Esophagus squamous epithelium (tissue), 5 donors: Measurements from ENCODE around the gene WWTR1. TPM values are rescaled to one million over a fixed set of nuclear protein-coding genes. Genes with fewer than 3 reads are reported as not detected.

Source experiments
- DNase-seq: peaks from one replicate; lab custom pipeline; 2025; lab: John Stamatoyannopoulos, UW
- H3K27ac ChIP-seq, 4 donors: fragments of 200-600 bp; sonication (generic); one replicate each; pipeline ENCODE4 v1.5.1; 2016 to 2019; ENCODE audit warnings: mild to moderate bottlenecking in 1 of 4
- H3K27me3 ChIP-seq, 4 donors: fragments of 200-600 bp; sonication (generic); 1 replicate in 3 of 4; 2 replicates in 1 of 4; pipeline versions ENCODE4 v1.5.1 to v1.6.0; 2017 to 2021; ENCODE audit warnings: antibody characterized with exemption in 1 of 4
- H3K36me3 ChIP-seq, 3 donors: fragments of 200-600 bp; sonication (generic); one replicate each; pipeline ENCODE4 v1.5.1; 2016 to 2019
- H3K4me1 ChIP-seq, 3 donors: fragments of 200-600 bp; sonication (generic); one replicate each; pipeline ENCODE4 v1.5.1; 2017 to 2019
- H3K4me3 ChIP-seq, 4 donors: fragments of 200-600 bp; sonication (generic); 1 replicate in 3 of 4; 2 replicates in 1 of 4; pipeline ENCODE4 v1.5.1; 2016 to 2019; ENCODE audit warnings: mild to moderate bottlenecking in 2 of 4, moderate library complexity in 1 of 4
- H3K9me3 ChIP-seq, 3 donors: fragments of 200-600 bp; sonication (generic); one replicate each; pipeline ENCODE4 v1.5.1; 2016 to 2019
- POLR2A ChIP-seq, 4 donors: fragments of 450-650 bp; IDR thresholded peaks; one replicate each; pipeline ENCODE4 v1.6.1; 2017; ENCODE audit warnings: antibody characterized with exemption in 4 of 4, mild to moderate bottlenecking in 4 of 4, moderate library complexity in 3 of 4
- WGBS, 2 donors: methylation state at CpG; one replicate each; pipeline ENCODE4 v1.1.5; 2018; 5-methylcytosine and 5-hydroxymethylcytosine counted together
- intact Hi-C: fragments of 100-400 bp; cut with DNase I; formaldehyde crosslinking; loops from one replicate; pipeline ENCODE4 v1.15.0; 2022
- total RNA-seq, 4 donors: library from RNA; depleted of rRNA; stranded (reverse); fragments of >200 nt; gene quantifications; one replicate each; pipeline ENCODE4 v1.1.0, GENCODE V29; 2016
- TF ChIP-seq, protein P1 (sequence below), 6 experiments: fragments of 450-650 bp in 4 of 6; fragments of 200-600 bp in 2 of 6; sonication (generic) in 2 of 6; IDR thresholded peaks; one replicate each; pipeline ENCODE4 v1.5.1; 2016 to 2019; ENCODE audit warnings: antibody characterized with exemption in 6 of 6, mild to moderate bottlenecking in 4 of 6, moderate library complexity in 4 of 6
- donor health status: DM: yes; HTN: yes; CAD: no.

WWTR1 gene
- total RNA-seq, 4 donors from 2014 or later = 35.7 to 116 (median 39.6) TPM

DNA sequence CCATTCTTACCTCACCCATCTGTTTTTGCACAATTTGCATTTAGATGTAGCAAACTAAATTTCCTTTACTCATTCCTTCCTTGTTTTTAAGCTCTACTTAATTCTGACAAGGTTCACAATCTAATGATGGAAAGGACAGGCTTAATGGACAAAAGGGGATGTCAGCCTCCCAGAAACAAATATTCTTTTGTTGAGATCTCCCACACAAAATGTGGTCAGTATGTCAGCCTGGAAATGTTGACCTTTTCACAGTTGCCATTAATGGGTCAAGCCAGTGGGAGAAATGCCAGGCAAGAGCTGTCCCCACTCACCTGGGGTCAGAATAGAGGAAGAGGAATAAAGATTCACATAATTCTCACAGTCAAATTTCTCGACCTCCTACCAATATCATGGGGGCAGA is 27.0 kb downstream of the WWTR1 start:
- intact Hi-C loops = no loop called here
- no peak for DNase-seq
- Histone ChIP-seq H3K4me3 (no peak overlapping the region), H3K4me1 (peaks cover 0 to 76% (median 14%) of the 10 kb centered on the region in 3 donors), H3K27ac (peak overlapping the region in 1 of 4 donors; percentile 33), H3K9me3 (no peaks in the 10 kb centered on the region), H3K27me3 (no peaks in the 10 kb centered on the region), H3K36me3 (peaks cover 0 to 4% (median 0%) of the 10 kb centered on the region in 3 donors)
- no peak for TF ChIP-seq POLR2A (IDR thresholded peaks at IDR 0.05)
- TF ChIP-seq, protein P1, sequence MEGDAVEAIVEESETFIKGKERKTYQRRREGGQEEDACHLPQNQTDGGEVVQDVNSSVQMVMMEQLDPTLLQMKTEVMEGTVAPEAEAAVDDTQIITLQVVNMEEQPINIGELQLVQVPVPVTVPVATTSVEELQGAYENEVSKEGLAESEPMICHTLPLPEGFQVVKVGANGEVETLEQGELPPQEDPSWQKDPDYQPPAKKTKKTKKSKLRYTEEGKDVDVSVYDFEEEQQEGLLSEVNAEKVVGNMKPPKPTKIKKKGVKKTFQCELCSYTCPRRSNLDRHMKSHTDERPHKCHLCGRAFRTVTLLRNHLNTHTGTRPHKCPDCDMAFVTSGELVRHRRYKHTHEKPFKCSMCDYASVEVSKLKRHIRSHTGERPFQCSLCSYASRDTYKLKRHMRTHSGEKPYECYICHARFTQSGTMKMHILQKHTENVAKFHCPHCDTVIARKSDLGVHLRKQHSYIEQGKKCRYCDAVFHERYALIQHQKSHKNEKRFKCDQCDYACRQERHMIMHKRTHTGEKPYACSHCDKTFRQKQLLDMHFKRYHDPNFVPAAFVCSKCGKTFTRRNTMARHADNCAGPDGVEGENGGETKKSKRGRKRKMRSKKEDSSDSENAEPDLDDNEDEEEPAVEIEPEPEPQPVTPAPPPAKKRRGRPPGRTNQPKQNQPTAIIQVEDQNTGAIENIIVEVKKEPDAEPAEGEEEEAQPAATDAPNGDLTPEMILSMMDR (IDR thresholded peaks at IDR 0.05) = no peak
- WGBS, 2 donors = 81 to 100% methylated on average over 1 of the region's 1 CpG

GRCh38 chr3:149628957-149629670 is 28.7 kb downstream of the WWTR1 start:
- DNase-seq = no peak
- 72 to 85% methylated on average over 5 to 6 of the region's 6 CpGs for WGBS, 2 donors
- Histone ChIP-seq H3K36me3 (peaks cover 0 to 4% (median 0%) of the 10 kb centered on the region in 3 donors), H3K27ac (peak overlapping the region in 3 of 4 donors; percentile 5 to 33 (median 31)), H3K9me3 (no peaks in the 10 kb centered on the region), H3K4me3 (no peak overlapping the region), H3K4me1 (peaks cover 0 to 77% (median 15%) of the 10 kb centered on the region in 3 donors), H3K27me3 (no peaks in the 10 kb centered on the region)
- intact Hi-C loops = no loop called here
- TF ChIP-seq, protein P1 (IDR thresholded peaks at IDR 0.05) = no peak
- TF ChIP-seq POLR2A (IDR thresholded peaks at IDR 0.05) = no peak

GRCh38 chr3:149626671-149627070 is 31.2 kb downstream of the WWTR1 start:
- H3K4me1 ChIP-seq = peaks cover 0 to 63% (median 18%) of the 10 kb centered on the region in 3 donors
- peak overlapping the region in 1 of 4 donors; percentile 52 for H3K27ac ChIP-seq
- DNase-seq = no peak

GRCh38 chr3:149625795-149626194 is 32.0 kb downstream of the WWTR1 start:
- no peak overlapping the region for H3K4me3 ChIP-seq
- DNase-seq = no peak
- peaks cover 0 to 63% (median 25%) of the 10 kb centered on the region in 3 donors for H3K4me1 ChIP-seq
- WGBS, 2 donors = 43 to 66% methylated on average over 4 of the region's 4 CpGs
- no peaks in the 10 kb centered on the region for H3K36me3 ChIP-seq
- intact Hi-C loops = no loop called here
- no peak for TF ChIP-seq POLR2A (IDR thresholded peaks at IDR 0.05)
- TF ChIP-seq, protein P1 (IDR thresholded peaks at IDR 0.05) = no peak
- no peaks in the 10 kb centered on the region for H3K9me3 ChIP-seq
- no peaks in the 10 kb centered on the region for H3K27me3 ChIP-seq
- peak overlapping the region in 3 of 4 donors; percentile 6 to 52 (median 13) for H3K27ac ChIP-seq

More at GRCh38 chr3:149626671-149627070, 31.2 kb downstream of the WWTR1 start:
- WGBS, 2 donors = 40 to 53% methylated on average over 4 of the region's 4 CpGs
- no peak overlapping the region for H3K4me3 ChIP-seq
- no peaks in the 10 kb centered on the region for H3K36me3 ChIP-seq
- no peaks in the 10 kb centered on the region for H3K9me3 ChIP-seq
- no peaks in the 10 kb centered on the region for H3K27me3 ChIP-seq
- intact Hi-C loops = no loop called here
- TF ChIP-seq POLR2A (IDR thresholded peaks at IDR 0.05) = no peak
- TF ChIP-seq, protein P1 (IDR thresholded peaks at IDR 0.05) = no peak

DNA sequence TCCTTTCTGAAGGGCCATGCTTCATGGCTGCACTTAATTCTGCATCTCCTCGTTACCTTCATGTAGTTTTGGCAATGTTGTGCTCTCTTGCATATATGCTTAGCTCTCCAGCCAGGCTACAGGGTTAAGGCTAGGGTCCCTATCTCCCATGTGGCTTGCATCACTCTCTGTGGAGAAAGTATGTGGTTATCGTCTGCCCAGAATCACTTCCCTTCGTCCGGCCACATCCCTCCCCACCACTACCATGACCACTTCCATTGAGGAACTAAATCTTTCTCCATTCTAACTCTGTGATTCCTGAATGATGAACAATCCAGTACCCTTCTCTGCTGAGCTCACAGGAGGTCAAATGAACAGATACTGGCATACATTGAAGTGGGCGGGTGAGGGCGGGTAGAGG is 34.0 kb downstream of the WWTR1 start:
- H3K27me3 ChIP-seq = no peaks in the 10 kb centered on the region
- H3K36me3 ChIP-seq = no peaks in the 10 kb centered on the region
- no peaks in the 10 kb centered on the region for H3K9me3 ChIP-seq
- H3K4me1 ChIP-seq = peaks cover 0 to 74% (median 32%) of the 10 kb centered on the region in 3 donors
- H3K4me3 ChIP-seq = no peak overlapping the region
- WGBS, 2 donors = 66 to 77% methylated on average over 5 to 6 of the region's 6 CpGs
- intact Hi-C loops = no loop called here
- no peak overlapping the region for H3K27ac ChIP-seq
- no peak for TF ChIP-seq POLR2A (IDR thresholded peaks at IDR 0.05)
- TF ChIP-seq, protein P1 (IDR thresholded peaks at IDR 0.05) = no peak
- no peak for DNase-seq
